C4-2B (cell line): ENCODE measurements around the gene MUC13.

ENCODE experiments used
- CTCF ChIP-seq: fragments of 450-650 bp; conservative IDR thresholded peaks from 2 replicates; pipeline ENCODE4 v1.5.1; 2017; ENCODE audit warnings: mild to moderate bottlenecking
- ZFX ChIP-seq: fragments of 450-650 bp; IDR thresholded peaks from 2 replicates; pipeline ENCODE4 v1.6.1; 2017

GRCh38 chr3:124885466-124886167, 48.9 kb downstream of the MUC13 start:
- no peak for TF ChIP-seq CTCF
- TF ChIP-seq ZFX, result no peak
